Dendritic cell treated with granulocyte-macrophage colony-stimulating factor and Interleukin-4, amounts not matched to agents 40 ng/mL and 50 ng/mL, for 4 days (primary cell): ENCODE results near the gene PRIM1.
"Not testable (repeated sequence)": the region's sequence is repeated elsewhere in the genome, so short reads cannot be mapped to it uniquely, and the experiment has no call there.

Experiments
- H3K27ac Mint-ChIP-seq: one replicate; pipeline ENCODE4 v1.8.0; 2022; ENCODE audit warnings: mild to moderate bottlenecking, mixed read lengths
- H3K27me3 Mint-ChIP-seq: one replicate; pipeline ENCODE4 v1.8.0; 2022; ENCODE audit warnings: mild to moderate bottlenecking, mixed read lengths
- H3K36me3 Mint-ChIP-seq: one replicate; pipeline ENCODE4 v1.8.0; 2022; ENCODE audit warnings: low read depth, mixed read lengths
- H3K4me1 Mint-ChIP-seq: one replicate; pipeline ENCODE4 v1.8.0; 2022; ENCODE audit warnings: low read depth, mixed read lengths
- H3K4me3 Mint-ChIP-seq: one replicate; pipeline ENCODE4 v1.8.0; 2022; ENCODE audit warnings: mild to moderate bottlenecking, moderate library complexity, mixed read lengths
- H3K9me3 Mint-ChIP-seq: one replicate; pipeline ENCODE4 v1.8.0; 2022; ENCODE audit warnings: mixed read lengths
- intact Hi-C: fragments of 100-400 bp; cut with micrococcal nuclease; formaldehyde crosslinking; loops from one replicate; pipeline ENCODE4 v1.15.0; 2022

Gene PRIM1

GRCh38 chr12:56775638-56776037 is 23.5 kb upstream of the PRIM1 start:
- Mint-ChIP-seq H3K36me3 (no peaks in the 10 kb centered on the region), H3K4me3 (no peak overlapping the region), H3K4me1 (peaks cover 33% of the 10 kb centered on the region), H3K27me3 (peaks cover 1% of the 10 kb centered on the region), H3K27ac (no peak overlapping the region), H3K9me3 (no peaks in the 10 kb centered on the region)
- intact Hi-C loops: no loop called here

- intact Hi-C loops: no loop called here
- Mint-ChIP-seq H3K4me3 (no peak overlapping the region), H3K9me3 (no peaks in the 10 kb centered on the region), H3K27ac (no peak overlapping the region), H3K4me1 (peaks cover 33% of the 10 kb centered on the region), H3K36me3 (no peaks in the 10 kb centered on the region), H3K27me3 (peaks cover 2% of the 10 kb centered on the region)
Observed at GRCh38 chr12:56773113-56773512, 21.0 kb upstream of the PRIM1 start.

- intact Hi-C loops: no loop called here
- no peak overlapping the region for H3K4me3 Mint-ChIP-seq
Observed at GRCh38 chr12:56772625-56773024, 20.5 kb upstream of the PRIM1 start.

GRCh38 chr12:56769868-56770267 is 17.7 kb upstream of the PRIM1 start:
- H3K9me3 Mint-ChIP-seq: no peaks in the 10 kb centered on the region
- H3K27me3 Mint-ChIP-seq: peaks cover 1% of the 10 kb centered on the region
- H3K27ac Mint-ChIP-seq: no peak overlapping the region
- H3K36me3 Mint-ChIP-seq: no peaks in the 10 kb centered on the region
- H3K4me3 Mint-ChIP-seq: no peak overlapping the region
- H3K4me1 Mint-ChIP-seq: peaks cover 39% of the 10 kb centered on the region
- intact Hi-C loops: no loop called here

More at GRCh38 chr12:56772625-56773024, 20.5 kb upstream of the PRIM1 start:
- H3K27me3 Mint-ChIP-seq: peaks cover 2% of the 10 kb centered on the region
- no peak overlapping the region for H3K27ac Mint-ChIP-seq
- no peaks in the 10 kb centered on the region for H3K9me3 Mint-ChIP-seq
- peaks cover 35% of the 10 kb centered on the region for H3K4me1 Mint-ChIP-seq
- no peaks in the 10 kb centered on the region for H3K36me3 Mint-ChIP-seq

GRCh38 chr12:56768424-56768823 is 16.3 kb upstream of the PRIM1 start:
- peak overlapping the region; percentile 3 for H3K27ac Mint-ChIP-seq
- H3K4me1 Mint-ChIP-seq: peaks cover 46% of the 10 kb centered on the region
- H3K4me3 Mint-ChIP-seq: no peak overlapping the region
- H3K36me3 Mint-ChIP-seq: no peaks in the 10 kb centered on the region
- intact Hi-C loops: no loop called here
- H3K9me3 Mint-ChIP-seq: no peaks in the 10 kb centered on the region
- H3K27me3 Mint-ChIP-seq: peaks cover 1% of the 10 kb centered on the region

GRCh38 chr12:56766535-56766934 is 14.4 kb upstream of the PRIM1 start:
- H3K4me3 Mint-ChIP-seq: no peak overlapping the region
- no peaks in the 10 kb centered on the region for H3K9me3 Mint-ChIP-seq
- intact Hi-C loops: no loop called here
- H3K36me3 Mint-ChIP-seq: no peaks in the 10 kb centered on the region
- H3K27ac Mint-ChIP-seq: peak overlapping the region; percentile 63
- H3K4me1 Mint-ChIP-seq: peaks cover 43% of the 10 kb centered on the region
- peaks cover 3% of the 10 kb centered on the region for H3K27me3 Mint-ChIP-seq

- Mint-ChIP-seq H3K27me3 (peaks cover 3% of the 10 kb centered on the region), H3K9me3 (peaks cover 2% of the 10 kb centered on the region), H3K36me3 (no peaks in the 10 kb centered on the region), H3K4me3 (no peak overlapping the region), H3K4me1 (peaks cover 38% of the 10 kb centered on the region), H3K27ac (no peak overlapping the region)
- intact Hi-C loops: loop anchor here (1.0 kb wide), 1 partner anchor 237 kb away; no protein-coding TSS in a partner anchor
Observed at GRCh38 chr12:56763753-56764657, 11.9 kb upstream of the PRIM1 start.

DNA sequence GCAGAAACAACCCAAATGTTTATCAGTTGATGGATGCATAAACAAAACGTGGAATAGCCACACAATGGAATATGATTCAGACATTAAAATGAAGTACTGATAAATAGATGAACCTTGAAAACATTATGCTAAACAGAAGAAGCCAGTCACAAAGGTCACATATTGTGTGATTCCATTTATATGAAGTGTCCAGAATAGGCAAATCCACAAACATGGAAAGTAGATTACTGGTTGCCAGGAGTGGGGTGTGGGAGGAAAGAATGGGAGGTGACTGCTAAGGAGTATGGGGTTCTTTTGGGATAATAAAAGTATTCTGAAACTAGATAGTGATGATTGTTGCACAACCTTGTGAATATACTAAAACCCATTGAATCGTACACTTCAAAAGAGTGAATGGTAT is 9.7 kb upstream of the PRIM1 start:
- intact Hi-C loops: no loop called here
- no peaks in the 10 kb centered on the region for H3K36me3 Mint-ChIP-seq
- H3K4me3 Mint-ChIP-seq: no peak overlapping the region
- H3K27ac Mint-ChIP-seq: no peak overlapping the region
- peaks cover 25% of the 10 kb centered on the region for H3K4me1 Mint-ChIP-seq
- peaks cover 3% of the 10 kb centered on the region for H3K27me3 Mint-ChIP-seq
- H3K9me3 Mint-ChIP-seq: peaks cover 9% of the 10 kb centered on the region

GRCh38 chr12:56760460-56760859 is 8.3 kb upstream of the PRIM1 start:
- no peak overlapping the region for H3K27ac Mint-ChIP-seq
- intact Hi-C loops: no loop called here
- H3K4me3 Mint-ChIP-seq: no peak overlapping the region
- peaks cover 9% of the 10 kb centered on the region for H3K9me3 Mint-ChIP-seq
- H3K27me3 Mint-ChIP-seq: peaks cover 3% of the 10 kb centered on the region
- no peaks in the 10 kb centered on the region for H3K36me3 Mint-ChIP-seq
- peaks cover 12% of the 10 kb centered on the region for H3K4me1 Mint-ChIP-seq

GRCh38 chr12:56759263-56759908 is 7.3 kb upstream of the PRIM1 start:
- H3K9me3 Mint-ChIP-seq: peaks cover 9% of the 10 kb centered on the region

DNA sequence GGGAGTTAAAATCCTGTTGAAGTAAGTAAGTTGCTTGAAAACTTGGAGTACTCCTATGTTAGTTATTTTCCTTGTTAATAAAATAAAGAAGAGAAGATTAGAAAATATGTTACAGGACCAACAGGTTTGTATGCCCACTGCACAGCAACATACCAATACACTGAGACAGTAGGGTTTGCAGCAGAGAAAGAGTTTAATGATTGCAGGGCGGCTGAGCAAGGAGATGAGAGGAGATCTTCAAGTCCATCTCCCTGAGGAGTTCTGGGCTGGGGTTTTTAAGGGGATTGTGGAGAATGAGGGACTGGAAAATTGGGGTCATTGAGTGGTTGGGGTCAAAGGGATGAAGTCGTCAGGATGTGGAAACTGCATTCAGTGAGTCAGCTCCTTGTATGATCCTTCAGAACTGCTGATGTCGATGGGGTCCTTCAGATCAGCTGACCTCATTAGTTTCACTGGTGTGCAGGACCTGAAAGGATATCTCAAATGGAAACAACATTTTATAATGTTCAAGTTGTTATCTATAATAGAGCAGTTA is 6.7 kb upstream of the PRIM1 start:
- Mint-ChIP-seq H3K27me3 (peaks cover 3% of the 10 kb centered on the region), H3K36me3 (no peaks in the 10 kb centered on the region), H3K4me1 (peaks cover 8% of the 10 kb centered on the region), H3K4me3 (no peak overlapping the region), H3K9me3 (peaks cover 9% of the 10 kb centered on the region), H3K27ac (no peak overlapping the region)
- intact Hi-C loops: loop anchor here (2.0 to 5.0 kb wide), 3 partner anchors 79 to 304 kb away; no protein-coding TSS in a partner anchor

More at GRCh38 chr12:56759263-56759908, 7.3 kb upstream of the PRIM1 start:
- Mint-ChIP-seq H3K27ac (no peak overlapping the region), H3K36me3 (no peaks in the 10 kb centered on the region), H3K4me1 (peaks cover 12% of the 10 kb centered on the region), H3K27me3 (peaks cover 3% of the 10 kb centered on the region), H3K4me3 (no peak overlapping the region)
- intact Hi-C loops: loop anchor here (2.0 to 5.0 kb wide), 3 partner anchors 78 to 303 kb away; no protein-coding TSS in a partner anchor

DNA sequence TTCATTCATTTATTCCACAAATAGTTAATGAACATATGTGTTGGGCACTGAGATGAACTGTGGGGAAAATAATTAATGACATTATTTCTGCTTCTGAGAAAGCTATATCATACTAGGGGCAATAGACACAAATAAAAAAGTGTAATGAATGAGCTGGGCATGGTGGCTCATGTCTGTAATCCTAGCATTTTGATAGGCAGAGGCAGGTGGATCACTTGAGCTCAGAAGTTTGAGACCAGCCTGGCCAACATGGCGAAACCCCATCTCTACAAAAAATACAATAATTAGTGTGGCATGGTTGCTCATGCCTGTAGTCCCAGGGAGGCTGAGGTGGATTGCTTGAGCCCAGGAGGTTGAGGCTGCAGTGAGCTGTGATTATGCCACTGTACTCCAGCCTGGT is 5.8 kb upstream of the PRIM1 start:
- not testable (repeated sequence) for H3K27ac Mint-ChIP-seq, H3K36me3 Mint-ChIP-seq, H3K9me3 Mint-ChIP-seq, H3K4me1 Mint-ChIP-seq, H3K27me3 Mint-ChIP-seq, H3K4me3 Mint-ChIP-seq
- intact Hi-C loops: loop anchor here (1.0 to 5.0 kb wide), 4 partner anchors 79 to 304 kb away; no protein-coding TSS in a partner anchor

DNA sequence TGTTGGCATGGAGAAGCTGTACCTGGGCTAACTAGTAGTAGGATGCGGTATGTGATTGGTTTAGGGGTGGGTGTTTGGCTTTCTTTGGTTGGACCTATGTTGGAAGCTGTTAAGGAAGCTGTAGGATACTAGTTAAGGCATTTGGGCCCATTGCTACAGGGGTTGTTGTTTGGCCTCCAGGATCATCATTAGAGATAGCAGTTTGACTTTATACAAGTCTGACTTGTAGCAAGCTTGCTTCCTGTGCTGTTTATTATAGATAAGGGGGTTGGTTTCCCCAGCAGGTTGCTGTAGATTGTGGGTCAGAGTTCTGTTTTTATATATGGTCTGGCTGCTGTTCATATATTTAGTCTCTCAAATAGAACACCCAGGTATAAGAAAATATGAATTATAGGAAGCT is 1.4 kb upstream of the PRIM1 start:
- Mint-ChIP-seq H3K4me3 (no peak overlapping the region), H3K27ac (no peak overlapping the region), H3K27me3 (no peaks in the 10 kb centered on the region), H3K9me3 (peaks cover 2% of the 10 kb centered on the region), H3K36me3 (no peaks in the 10 kb centered on the region), H3K4me1 (peaks cover 39% of the 10 kb centered on the region)
- intact Hi-C loops: no loop called here

DNA sequence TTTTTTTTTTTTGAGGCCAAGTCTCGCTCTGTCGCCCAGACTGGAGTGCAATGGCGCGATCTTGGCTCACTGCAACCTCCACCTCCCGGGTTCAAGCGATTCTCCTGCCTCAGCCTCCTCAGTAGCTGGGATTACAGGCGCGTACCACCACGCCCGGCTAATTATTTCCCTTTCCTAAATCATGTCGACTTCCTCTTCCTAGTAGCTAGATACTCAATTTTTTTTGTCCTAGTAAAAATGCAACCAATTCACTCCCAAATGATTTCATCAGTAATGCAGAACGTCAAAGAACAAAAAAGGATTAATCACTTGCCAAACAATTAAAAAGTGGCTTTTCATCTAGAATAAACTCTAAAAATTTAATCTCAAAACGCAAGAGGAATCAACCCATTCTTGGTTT is 1.5 kb downstream of the PRIM1 start:
- Mint-ChIP-seq H3K36me3 (peaks cover 16% of the 10 kb centered on the region), H3K4me1 (peaks cover 51% of the 10 kb centered on the region), H3K27ac (peak overlapping the region; percentile 74)
- intact Hi-C loops, H3K27me3 Mint-ChIP-seq, H3K9me3 Mint-ChIP-seq, H3K4me3 Mint-ChIP-seq: not testable (repeated sequence)
